NCI-H510A (cell line): ENCODE data around the gene CLASRP.
"Not testable (repeated sequence)": the region's sequence is repeated elsewhere in the genome, so short reads cannot be mapped to it uniquely, and the experiment has no call there.

Experiments
- DNase-seq: peaks from one replicate; lab custom pipeline; 2025; lab: John Stamatoyannopoulos, UW

Gene CLASRP

DNA sequence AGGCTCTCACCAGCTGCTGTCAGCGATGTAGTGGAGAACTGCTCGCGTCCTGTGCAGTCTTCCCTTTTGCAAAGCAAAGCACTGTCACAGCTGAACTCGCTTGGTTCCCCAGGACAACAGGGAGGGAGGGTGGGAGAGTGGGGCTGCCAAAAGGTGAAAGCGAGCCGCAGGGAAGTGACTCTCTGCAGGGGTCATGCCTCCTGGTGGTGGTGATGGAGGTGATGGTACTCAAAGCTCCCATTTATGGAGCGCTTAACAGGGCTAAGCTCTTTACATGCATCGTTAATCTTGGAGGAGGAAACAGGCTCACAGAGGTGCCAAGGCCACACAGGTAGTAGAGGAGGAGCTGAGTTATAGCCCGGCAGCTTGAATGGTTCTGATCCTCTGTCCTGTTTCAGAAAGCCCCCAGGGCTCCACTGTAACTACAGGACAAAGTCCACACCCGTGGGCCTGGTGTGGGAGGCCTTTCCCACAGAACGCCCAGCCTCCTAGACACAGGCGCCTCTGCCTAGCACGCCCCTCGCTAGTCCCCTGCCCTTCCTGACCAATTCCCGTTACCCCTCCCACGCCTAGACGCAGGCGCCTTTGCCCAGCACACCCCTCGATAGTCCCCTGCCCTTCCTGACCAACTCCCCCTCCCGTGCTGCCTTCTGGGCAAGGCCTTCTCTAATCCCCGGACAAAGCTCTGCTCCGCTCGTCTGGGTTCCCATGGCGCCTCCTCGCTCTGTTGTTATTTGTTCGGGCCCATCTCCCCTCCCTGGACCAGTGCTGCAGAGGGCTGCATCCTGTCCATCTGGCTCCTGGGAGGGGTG is 64.9 kb downstream of the CLASRP start:
- peak; percentile 76 for DNase-seq

DNA sequence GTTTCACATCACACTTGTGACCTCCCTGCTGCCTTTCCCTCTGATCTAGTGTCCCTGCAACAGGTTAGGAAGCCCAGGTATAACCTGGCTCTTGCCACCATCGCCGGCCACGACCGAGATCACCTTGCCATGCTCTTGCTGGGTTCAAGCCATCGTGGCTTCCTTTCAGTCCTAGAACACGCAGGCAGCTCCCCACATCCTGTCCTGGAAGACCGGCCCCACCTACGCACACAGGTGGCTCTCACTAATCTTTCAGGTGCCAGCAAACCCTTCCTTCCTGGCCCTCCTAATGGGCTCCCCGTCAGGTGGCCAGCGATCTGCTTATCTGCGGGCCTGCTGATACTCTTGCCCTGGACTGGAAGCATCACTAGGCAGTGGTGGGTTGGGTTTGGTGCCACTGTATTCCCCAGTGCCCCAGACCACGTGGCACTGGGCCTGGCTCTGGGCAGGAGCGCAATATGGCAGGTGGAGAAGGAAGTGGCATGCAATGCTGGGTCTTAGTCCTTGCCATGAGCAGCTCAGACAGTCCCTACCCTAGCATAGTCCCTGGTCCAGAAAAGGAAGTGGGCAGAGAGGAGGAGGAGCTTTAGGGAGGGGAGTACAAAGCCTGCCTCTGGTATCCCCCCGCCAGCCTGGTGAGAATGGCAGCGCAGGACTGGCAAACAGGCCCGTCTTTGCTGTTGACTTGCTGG is 66.0 kb downstream of the CLASRP start:
- no peak for DNase-seq

DNA sequence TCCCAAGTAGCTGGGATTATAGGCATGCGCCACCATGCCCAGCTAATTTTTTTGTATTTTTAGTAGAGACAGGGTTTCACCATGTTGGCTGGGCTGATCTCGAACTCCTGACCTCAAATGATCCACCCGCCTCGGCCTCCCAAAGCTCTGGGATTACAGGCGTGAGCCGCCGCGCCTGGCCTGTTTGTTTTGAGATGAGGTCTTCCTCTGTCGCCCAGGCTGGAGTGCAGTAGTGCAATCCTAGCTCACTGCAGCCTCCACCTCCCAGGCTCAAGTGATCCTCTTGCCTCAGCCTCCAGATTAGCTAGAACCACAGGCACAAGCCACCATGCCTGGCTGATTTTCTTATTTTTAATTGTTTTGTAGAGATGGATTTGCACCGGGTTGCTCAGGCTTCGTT is 67.5 kb downstream of the CLASRP start:
- DNase-seq: not testable (repeated sequence)

DNA sequence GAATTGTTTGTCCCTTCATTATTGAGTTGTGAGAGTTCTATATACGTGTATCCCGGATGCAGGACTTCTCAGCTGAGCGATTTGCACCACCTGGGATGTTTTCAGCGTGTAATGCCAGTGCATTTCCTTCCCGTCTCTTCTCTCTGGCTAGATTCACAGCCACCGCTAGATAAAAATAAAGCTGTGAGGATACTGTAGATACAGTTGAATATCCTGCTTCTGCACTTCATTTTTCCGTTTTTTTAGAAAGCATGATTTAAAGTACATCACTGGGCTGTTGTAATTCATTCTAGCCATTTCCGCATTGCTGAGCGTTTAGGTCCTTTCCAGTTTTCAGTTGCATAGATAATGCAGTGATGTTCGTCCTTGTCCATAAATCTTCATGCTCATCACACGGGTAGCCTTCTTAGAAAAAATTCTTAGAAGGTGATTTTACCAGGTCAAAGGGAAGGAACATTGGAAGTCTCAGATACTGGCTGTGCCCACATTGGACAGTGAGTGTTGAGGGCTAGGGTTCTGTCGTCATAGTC is 68.8 kb downstream of the CLASRP start:
- DNase-seq: no peak

DNA sequence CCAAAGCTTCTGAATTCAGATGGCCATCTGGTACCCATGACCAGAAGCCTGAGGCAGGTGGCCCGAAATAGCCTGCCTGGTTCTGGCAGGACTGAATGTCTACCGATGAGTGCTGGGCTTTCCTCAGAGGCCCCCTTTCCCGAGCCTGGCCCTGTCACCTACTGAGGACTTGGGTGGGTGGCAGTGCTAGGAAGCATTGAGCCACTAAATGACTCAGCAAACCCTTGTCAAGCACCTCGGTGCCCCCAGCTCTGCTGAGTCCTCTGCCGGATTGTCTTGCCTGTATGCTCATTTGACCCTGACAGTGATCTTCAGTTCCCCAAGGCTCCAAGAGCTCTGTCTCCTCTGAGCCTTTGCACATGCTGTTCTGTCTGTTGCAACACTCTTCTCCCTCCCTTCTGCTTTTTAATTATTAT is 72.0 kb downstream of the CLASRP start:
- no peak for DNase-seq

DNA sequence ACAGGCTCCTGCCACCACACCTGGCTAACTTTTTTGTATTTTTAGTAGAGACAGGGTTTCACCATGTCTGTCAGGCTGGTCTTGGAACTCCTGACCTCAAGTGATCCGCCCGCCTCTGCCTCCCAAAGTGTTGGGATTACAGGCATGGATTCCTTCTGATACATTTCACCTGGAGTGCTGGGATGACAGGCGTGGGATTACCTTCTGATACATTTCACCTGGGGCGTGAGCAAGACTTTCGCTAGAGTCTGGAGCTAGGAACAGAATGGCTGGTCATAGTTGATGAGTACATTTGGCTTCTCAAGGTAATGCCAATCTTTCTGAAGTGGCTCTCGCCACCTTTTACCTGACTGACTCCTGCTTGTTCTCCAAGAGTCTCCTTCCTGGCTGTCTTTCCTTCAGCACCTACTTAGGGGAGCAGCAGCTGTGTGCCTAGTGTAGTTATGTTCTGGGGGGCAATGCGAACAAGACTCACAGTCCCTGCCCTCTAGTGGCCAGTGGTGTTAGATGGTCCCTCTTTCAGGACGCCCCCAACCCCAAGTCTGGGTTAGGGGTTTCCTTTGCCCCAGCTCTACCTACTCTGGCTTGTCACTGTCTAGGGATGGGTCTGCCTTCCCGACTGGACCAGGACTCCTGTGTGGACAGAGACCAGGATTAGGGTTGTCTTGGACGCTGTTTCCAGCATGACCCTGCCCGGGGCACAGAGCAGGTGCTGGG is 73.4 kb downstream of the CLASRP start:
- no peak for DNase-seq

DNA sequence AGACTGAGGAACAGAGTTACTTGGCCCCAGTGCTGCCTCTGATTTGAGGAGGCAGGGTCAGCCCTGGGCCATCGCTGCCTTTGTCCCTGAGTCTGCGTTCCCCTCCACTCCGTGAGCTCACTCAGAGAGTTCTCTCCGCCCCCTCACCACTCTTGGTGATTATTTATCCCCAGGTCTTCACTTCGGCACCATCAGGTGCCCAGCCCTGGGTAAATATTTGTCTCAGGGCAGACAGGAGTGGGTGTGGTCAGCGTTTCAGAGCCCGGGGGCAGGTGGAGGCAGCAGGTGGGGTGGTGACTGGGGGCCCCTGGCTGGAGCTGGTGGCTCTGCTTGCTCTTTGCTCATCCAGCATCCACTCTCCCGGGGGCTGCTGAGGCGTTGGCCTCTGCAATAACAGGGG is 74.8 kb downstream of the CLASRP start:
- peak; percentile 91 for DNase-seq

DNA sequence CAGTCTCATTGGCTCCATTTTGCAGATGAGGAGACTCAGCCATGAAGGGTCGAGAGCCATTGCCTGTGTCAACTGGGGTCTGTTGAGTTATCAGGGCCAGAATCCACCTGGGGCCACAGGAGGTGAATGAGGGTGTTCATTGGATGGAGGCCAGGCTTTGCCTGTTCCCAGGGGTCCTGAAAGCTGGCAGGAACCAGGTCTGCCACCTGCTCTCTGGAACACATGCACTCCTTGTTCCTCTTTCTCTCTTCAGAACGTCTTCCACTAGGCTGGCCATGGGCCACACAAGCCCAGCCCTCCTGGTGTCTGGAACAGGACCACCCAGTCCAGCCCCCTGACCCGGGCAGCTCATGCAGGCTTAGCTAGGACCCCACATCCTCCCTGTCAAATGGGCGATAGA is 75.3 kb downstream of the CLASRP start:
- DNase-seq: no peak

DNA sequence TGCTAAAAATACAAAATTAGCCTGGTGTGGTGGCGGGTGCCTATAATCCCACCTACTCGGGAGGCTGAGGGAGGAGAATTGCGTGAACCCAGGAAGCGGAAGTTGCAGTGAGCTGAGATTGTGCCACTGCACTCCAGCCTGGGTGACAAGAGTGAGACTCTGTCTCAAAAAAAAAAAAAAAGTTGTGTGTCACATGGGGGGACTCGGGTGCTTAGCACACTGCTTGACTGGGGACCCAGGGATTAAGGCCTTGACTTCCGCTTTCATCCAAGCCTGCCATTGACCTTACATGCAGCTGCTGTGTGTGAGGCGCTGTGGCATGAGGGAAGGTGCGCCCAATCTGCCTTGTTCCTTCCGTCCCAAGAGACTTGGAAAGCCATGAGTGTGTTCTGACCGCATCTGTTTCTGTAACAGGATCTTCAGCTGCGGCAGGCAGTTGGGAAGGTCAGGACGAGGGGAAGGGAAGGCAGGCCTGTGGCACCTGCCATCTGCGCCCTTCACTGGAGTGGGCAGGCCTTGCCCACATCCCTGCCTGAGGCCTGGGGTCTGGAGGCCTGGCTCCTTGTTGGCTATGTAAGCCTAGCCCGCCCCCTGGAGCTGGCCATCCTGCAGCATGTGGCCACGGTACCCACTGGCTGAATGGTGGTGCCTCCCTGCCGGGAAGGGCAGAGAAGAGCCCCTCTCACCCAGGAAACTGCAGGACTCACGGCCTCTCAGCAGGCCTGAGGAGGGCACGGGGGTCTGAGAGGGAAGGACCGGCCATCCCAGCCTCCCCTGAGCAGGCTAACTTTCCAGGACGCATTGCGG is 77.2 kb downstream of the CLASRP start:
- DNase-seq: peak; percentile 62

DNA sequence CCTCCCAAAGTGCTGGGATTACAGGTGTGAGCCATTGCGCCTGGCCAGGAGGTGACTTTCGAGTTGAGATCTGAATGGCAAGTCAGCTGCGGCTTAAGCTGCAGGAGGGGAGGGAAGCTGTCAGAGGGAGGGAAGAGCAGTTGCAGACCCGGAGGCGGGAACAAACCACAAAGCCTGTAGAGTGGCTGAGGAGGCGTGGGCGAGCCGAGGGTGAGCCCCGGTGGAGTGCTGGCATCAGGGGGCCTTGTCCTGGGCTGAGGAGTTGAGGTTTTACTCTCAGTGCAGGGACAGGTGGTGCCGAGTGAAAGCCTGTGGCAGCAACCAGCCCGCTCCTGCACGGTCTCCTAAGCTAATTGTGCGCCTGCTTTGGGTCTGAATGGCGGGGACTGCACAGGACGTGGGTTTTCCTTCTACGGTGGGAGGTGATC is 78.3 kb downstream of the CLASRP start:
- DNase-seq: peak; percentile 76

DNA sequence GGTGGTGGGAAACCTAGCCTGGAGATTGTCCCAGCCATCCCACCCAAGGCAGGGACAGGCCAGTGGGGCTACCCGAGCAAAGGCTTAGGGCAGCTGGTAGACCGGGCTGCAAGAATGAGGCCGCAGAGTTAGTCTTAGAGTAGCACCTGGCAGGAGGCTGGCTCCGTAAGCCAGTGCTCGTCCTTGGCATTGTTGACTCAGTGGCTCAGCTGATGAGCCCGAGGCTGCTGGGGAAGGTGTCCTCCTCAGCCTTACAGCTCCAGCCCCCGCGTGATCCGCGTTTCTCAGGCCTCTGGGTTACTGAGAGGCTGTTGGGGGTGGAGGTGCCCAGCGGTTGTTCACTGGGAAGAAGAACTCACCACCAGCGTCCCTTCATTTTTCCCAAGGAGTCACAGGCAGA is 78.8 kb downstream of the CLASRP start:
- DNase-seq: no peak

DNA sequence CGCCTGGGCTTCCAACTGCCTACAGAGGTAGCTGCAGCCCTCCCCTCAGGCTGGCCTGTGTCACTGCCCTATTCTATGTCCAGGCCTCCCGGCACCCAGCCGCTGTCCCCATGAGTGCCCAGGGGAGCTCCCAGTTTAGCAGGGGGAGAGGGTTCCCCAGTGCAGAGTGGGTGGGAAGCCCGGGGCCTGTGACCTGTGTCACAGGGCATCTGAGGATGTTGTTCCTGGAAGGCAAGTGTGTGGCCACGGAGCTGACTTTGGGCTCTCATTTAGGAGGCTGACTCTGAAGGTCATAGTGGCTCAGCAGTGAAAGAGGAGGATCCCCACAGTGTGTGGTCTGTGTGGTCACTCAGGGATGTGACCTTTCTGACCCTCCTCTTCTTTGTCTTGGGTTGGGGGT is 79.3 kb downstream of the CLASRP start:
- no peak for DNase-seq

DNA sequence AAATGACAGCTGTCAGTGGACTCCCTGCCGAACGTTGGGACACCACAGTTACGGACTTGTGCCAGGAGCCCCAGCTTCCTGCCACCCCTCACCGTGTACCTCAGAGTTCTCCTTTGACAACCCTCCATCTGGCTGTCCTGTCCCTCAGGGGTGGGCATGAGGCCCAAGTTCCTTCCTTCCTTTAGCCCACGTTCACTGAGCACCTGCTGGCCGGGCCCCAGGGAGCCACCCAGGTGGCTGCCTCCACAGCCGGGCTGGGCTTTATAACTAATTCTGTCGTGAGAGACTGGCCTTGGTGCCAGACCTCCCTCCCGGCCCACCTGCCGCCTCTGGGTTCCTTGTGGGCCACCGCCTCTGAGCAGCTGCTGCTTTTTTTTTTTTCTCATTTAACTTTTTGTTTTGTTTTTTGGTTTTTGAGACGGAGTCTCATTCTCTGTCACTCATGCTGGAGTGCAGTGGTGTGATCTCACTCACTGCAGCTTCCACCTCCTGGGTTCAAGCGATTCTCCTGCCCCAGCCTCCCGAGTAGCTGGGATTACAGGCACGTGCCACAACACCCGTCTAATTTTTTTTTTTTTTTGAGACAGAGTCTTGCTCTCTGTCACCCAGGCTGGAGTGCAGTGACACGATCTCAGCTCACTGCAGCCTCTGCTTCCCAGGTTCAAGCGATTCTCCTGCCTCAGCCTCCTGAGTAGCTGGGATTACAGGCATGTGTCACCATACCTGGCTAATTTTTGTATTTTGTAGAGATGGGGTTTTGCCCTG is 79.9 kb downstream of the CLASRP start:
- not testable (repeated sequence) for DNase-seq

DNA sequence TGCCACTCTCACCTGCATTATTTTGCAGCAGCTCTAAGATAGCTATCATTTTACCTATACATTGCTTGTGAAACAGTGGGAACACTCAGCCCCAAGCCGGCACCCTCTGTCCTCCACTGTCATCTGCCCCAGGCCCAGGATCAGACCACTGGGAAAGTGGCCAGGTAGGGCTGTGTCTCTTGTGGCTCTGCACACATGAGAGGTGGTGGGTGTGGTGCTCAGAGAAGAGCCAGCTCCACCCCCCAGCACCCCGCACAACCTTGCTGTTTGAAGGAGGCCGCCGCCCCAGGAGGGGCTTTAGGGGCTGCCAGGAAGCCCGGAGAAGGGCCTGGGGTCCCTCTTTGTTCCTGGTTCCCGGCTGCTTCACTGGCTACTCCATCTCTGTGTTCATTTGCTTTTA is 80.7 kb downstream of the CLASRP start:
- DNase-seq: no peak
